Parathyroid adenoma (tissue), 2 donors: ENCODE data around the gene NRXN3.

ENCODE experiments used
- H2AFZ ChIP-seq: fragments of 300-600 bp; sonication (generic); one replicate; pipeline ENCODE4 v1.7.0; 2017; ENCODE audit warnings: antibody characterized with exemption, mild to moderate bottlenecking
- H3K27ac ChIP-seq: fragments of 300-600 bp; sonication (generic); one replicate; pipeline ENCODE4 v1.7.0; 2017
- H3K27me3 ChIP-seq: fragments of 300-600 bp; sonication (generic); one replicate; pipeline ENCODE4 v1.7.0; 2017; ENCODE audit warnings: low read length; ENCODE audit not compliant: control insufficient read depth, insufficient read depth
- H3K36me3 ChIP-seq: fragments of 300-600 bp; sonication (generic); one replicate; pipeline ENCODE4 v1.7.0; 2017; ENCODE audit warnings: low read length; ENCODE audit not compliant: control insufficient read depth, insufficient read depth
- H3K4me1 ChIP-seq: fragments of 300-600 bp; sonication (generic); one replicate; pipeline ENCODE4 v1.7.0; 2017; ENCODE audit warnings: control low read depth
- H3K4me2 ChIP-seq: fragments of 300-600 bp; sonication (generic); one replicate; pipeline ENCODE4 v1.7.0; 2017; ENCODE audit warnings: low read length
- H3K4me3 ChIP-seq: fragments of 300-600 bp; sonication (generic); one replicate; pipeline ENCODE4 v1.7.0; 2017; ENCODE audit warnings: low read depth, low read length
- H3K79me2 ChIP-seq: fragments of 300-600 bp; sonication (generic); one replicate; pipeline ENCODE4 v1.7.0; 2017; ENCODE audit warnings: control low read depth
- H3K9ac ChIP-seq: fragments of 300-600 bp; sonication (generic); one replicate; pipeline ENCODE4 v1.7.0; 2017; ENCODE audit warnings: mild to moderate bottlenecking
- H3K9me3 ChIP-seq: fragments of 300-600 bp; sonication (generic); one replicate; pipeline ENCODE4 v1.7.0; 2017; ENCODE audit warnings: low read length; ENCODE audit not compliant: control insufficient read depth
- TF ChIP-seq, protein P1 (sequence below): fragments of 300-600 bp; sonication (generic); IDR thresholded peaks from one replicate; pipeline ENCODE4 v1.7.0; 2017; ENCODE audit warnings: antibody characterized with exemption, mild to moderate bottlenecking
- donor health status: primary hyperparathyroidism.

Gene NRXN3

GRCh38 chr14:79248771-79249170 is 1078.6 kb downstream of the NRXN3 start:
- H3K4me1 ChIP-seq: peaks cover 2% of the 10 kb centered on the region
- H3K4me3 ChIP-seq: no peak overlapping the region
- H3K79me2 ChIP-seq: no peaks in the 10 kb centered on the region
- H3K36me3 ChIP-seq: no peaks in the 10 kb centered on the region
- no peak overlapping the region for H3K27ac ChIP-seq
- peak overlapping the region; percentile 52 for H2AFZ ChIP-seq
- TF ChIP-seq, protein P1, sequence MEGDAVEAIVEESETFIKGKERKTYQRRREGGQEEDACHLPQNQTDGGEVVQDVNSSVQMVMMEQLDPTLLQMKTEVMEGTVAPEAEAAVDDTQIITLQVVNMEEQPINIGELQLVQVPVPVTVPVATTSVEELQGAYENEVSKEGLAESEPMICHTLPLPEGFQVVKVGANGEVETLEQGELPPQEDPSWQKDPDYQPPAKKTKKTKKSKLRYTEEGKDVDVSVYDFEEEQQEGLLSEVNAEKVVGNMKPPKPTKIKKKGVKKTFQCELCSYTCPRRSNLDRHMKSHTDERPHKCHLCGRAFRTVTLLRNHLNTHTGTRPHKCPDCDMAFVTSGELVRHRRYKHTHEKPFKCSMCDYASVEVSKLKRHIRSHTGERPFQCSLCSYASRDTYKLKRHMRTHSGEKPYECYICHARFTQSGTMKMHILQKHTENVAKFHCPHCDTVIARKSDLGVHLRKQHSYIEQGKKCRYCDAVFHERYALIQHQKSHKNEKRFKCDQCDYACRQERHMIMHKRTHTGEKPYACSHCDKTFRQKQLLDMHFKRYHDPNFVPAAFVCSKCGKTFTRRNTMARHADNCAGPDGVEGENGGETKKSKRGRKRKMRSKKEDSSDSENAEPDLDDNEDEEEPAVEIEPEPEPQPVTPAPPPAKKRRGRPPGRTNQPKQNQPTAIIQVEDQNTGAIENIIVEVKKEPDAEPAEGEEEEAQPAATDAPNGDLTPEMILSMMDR: no peak
- H3K27me3 ChIP-seq: no peaks in the 10 kb centered on the region
- no peak overlapping the region for H3K9ac ChIP-seq
- H3K9me3 ChIP-seq: no peaks in the 10 kb centered on the region
- H3K4me2 ChIP-seq: no peak overlapping the region

DNA sequence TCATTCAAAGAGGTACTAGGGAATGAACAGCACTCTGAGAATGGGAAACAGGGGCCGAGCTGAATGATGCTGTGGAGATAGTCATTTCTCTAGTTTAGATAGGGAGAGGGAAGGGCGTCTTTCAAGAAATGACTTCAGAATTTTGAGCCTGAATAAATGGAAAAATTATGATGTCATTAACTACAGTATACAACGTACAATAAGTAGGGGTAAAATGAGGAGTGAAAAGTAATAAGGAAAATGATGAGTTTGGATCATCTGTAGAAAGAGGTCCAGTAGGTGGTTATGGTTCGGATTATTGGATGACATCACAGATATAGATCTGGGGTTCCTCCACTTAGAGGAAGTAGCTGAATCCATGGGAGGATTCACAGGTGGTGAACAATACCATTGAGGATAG is 1081.1 kb downstream of the NRXN3 start:
- H3K4me2 ChIP-seq: no peak overlapping the region
- H2AFZ ChIP-seq: no peak overlapping the region
- H3K9ac ChIP-seq: no peak overlapping the region
- TF ChIP-seq, protein P1: no peak
- no peaks in the 10 kb centered on the region for H3K27me3 ChIP-seq
- peaks cover 21% of the 10 kb centered on the region for H3K4me1 ChIP-seq
- H3K79me2 ChIP-seq: no peaks in the 10 kb centered on the region
- no peaks in the 10 kb centered on the region for H3K36me3 ChIP-seq
- no peak overlapping the region for H3K4me3 ChIP-seq
- H3K27ac ChIP-seq: no peak overlapping the region
- H3K9me3 ChIP-seq: no peaks in the 10 kb centered on the region

DNA sequence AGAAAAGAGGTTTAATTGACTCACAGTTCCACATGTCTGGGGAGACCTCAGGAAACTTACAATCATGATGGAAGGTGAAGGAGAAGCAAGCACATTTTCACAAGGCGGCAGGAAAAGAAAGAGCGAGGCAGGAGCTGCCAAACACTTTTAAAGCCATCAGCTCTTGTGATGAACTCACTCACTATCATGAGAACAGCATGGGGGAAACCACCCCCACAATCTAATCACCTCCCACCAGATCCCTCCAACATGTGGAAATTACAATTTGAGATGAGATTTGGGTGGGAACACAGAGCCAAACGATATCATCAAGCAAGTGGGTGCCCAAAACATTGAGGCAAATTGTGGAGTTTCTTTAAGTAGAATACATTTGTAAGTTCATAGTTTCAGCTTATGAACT is 1083.4 kb downstream of the NRXN3 start:
- no peak overlapping the region for H3K4me2 ChIP-seq
- H3K27ac ChIP-seq: no peak overlapping the region
- H3K36me3 ChIP-seq: no peaks in the 10 kb centered on the region
- TF ChIP-seq, protein P1: no peak
- no peaks in the 10 kb centered on the region for H3K9me3 ChIP-seq
- H3K79me2 ChIP-seq: no peaks in the 10 kb centered on the region
- H3K4me3 ChIP-seq: no peak overlapping the region
- no peaks in the 10 kb centered on the region for H3K27me3 ChIP-seq
- H2AFZ ChIP-seq: peak overlapping the region; percentile 58
- H3K9ac ChIP-seq: no peak overlapping the region
- peaks cover 29% of the 10 kb centered on the region for H3K4me1 ChIP-seq

GRCh38 chr14:79254069-79254775 is 1084.0 kb downstream of the NRXN3 start:
- Histone ChIP-seq H3K4me2 (no peak overlapping the region), H3K4me3 (no peak overlapping the region), H3K27ac (peak overlapping the region; percentile 5), H3K4me1 (peaks cover 29% of the 10 kb centered on the region), H3K9ac (no peak overlapping the region), H3K9me3 (no peaks in the 10 kb centered on the region), H3K79me2 (no peaks in the 10 kb centered on the region), H3K27me3 (no peaks in the 10 kb centered on the region), H3K36me3 (no peaks in the 10 kb centered on the region), H2AFZ (peak overlapping the region; percentile 58)
- TF ChIP-seq, protein P1: no peak

DNA sequence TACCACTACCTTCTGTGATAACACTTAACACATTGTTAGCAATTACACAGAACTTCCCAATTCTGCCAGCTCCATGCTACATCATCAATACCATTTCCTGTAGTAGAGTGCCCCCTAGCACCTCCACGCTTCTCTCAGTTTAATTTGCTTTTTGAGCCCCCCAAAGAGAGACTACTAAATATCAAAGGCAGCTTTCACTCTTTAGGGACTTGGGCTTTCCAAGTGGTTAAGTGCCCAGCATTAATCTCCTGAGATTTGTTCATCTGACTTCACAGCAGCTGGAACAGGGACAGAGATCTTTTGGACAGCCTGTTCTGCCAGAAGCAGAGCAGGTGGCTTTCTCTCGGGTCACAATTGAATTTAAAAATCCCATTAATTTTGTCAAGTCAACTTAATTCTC is 1086.2 kb downstream of the NRXN3 start:
- H3K9ac ChIP-seq: no peak overlapping the region
- H3K4me2 ChIP-seq: no peak overlapping the region
- no peaks in the 10 kb centered on the region for H3K36me3 ChIP-seq
- no peaks in the 10 kb centered on the region for H3K79me2 ChIP-seq
- H3K4me3 ChIP-seq: no peak overlapping the region
- peak overlapping the region; percentile 62 for H2AFZ ChIP-seq
- TF ChIP-seq, protein P1: peak; percentile 48
- no peaks in the 10 kb centered on the region for H3K27me3 ChIP-seq
- peaks cover 29% of the 10 kb centered on the region for H3K4me1 ChIP-seq
- no peaks in the 10 kb centered on the region for H3K9me3 ChIP-seq
- no peak overlapping the region for H3K27ac ChIP-seq
